Measurements from ENCODE around the gene NR3C2.

NR3C2 gene

GRCh38 chr4:148445071-148445859 is 3.1 kb upstream of the NR3C2 start:
- H3K27ac ChIP-seq, result no peak overlapping the region
- no peak for DNase-seq
- H3K36me3 ChIP-seq (replicated peaks), result no peaks in the 10 kb centered on the region
- in situ Hi-C loops (cut with HindIII; ENCODE audit: low pct_ligation_motif_present, low sequenced_read_pairs), result no loop called here
- no peak for TF ChIP-seq CTCF (IDR thresholded peaks at IDR 0.05; ENCODE audit: low read depth, low read length, missing control alignments)
- peak overlapping the region; percentile 78 for H3K4me3 ChIP-seq (ENCODE audit: low read depth, low read length)
- H3K27me3 ChIP-seq (replicated peaks), result peaks cover 32% of the 10 kb centered on the region

GRCh38 chr4:148444296-148445070 is 2.3 kb upstream of the NR3C2 start:
- no peaks in the 10 kb centered on the region for H3K36me3 ChIP-seq (replicated peaks)
- H3K4me3 ChIP-seq (ENCODE audit: low read depth, low read length), result peak overlapping the region; percentile 78
- H3K27ac ChIP-seq, result no peak overlapping the region
- no peak for DNase-seq
- no peak for TF ChIP-seq CTCF (IDR thresholded peaks at IDR 0.05; ENCODE audit: low read depth, low read length, missing control alignments)
- in situ Hi-C loops (cut with HindIII; ENCODE audit: low pct_ligation_motif_present, low sequenced_read_pairs), result no loop called here
- H3K27me3 ChIP-seq (replicated peaks), result peaks cover 34% of the 10 kb centered on the region

- Histone ChIP-seq H3K27ac (no peak overlapping the region), H3K36me3 (replicated peaks) (no peaks in the 10 kb centered on the region), H3K27me3 (replicated peaks) (peaks cover 34% of the 10 kb centered on the region), H3K4me3 (ENCODE audit: low read depth, low read length) (peak overlapping the region; percentile 78)
- no peak for DNase-seq
- in situ Hi-C loops (cut with HindIII; ENCODE audit: low pct_ligation_motif_present, low sequenced_read_pairs), result no loop called here
- no peak for TF ChIP-seq CTCF (IDR thresholded peaks at IDR 0.05; ENCODE audit: low read depth, low read length, missing control alignments)
Observed at GRCh38 chr4:148443512-148444295, 1.5 kb upstream of the NR3C2 start.

- peaks cover 34% of the 10 kb centered on the region for H3K27me3 ChIP-seq (replicated peaks)
Observed at GRCh38 chr4:148442832-148443511, 758 bp upstream of the NR3C2 start.

More at GRCh38 chr4:148442832-148443511, 758 bp upstream of the NR3C2 start:
- DNase-seq, result no peak
- Histone ChIP-seq H3K4me3 (ENCODE audit: low read depth, low read length) (peak overlapping the region; percentile 78), H3K27ac (no peak overlapping the region), H3K36me3 (replicated peaks) (no peaks in the 10 kb centered on the region)
- TF ChIP-seq CTCF (IDR thresholded peaks at IDR 0.05; ENCODE audit: low read depth, low read length, missing control alignments), result no peak
- in situ Hi-C loops (cut with HindIII; ENCODE audit: low pct_ligation_motif_present, low sequenced_read_pairs), result no loop called here

Measured in brain microvascular endothelial cell (primary cell).